Right lobe of liver (tissue), 6 donors: ENCODE data around the gene CYYR1. TPM values are rescaled to one million over a fixed set of nuclear protein-coding genes. Genes with fewer than 3 reads are reported as not detected.

Source experiments
- ATAC-seq, 4 donors: fragments of 200-7000 bp; cut with Tn5 transposase; one replicate each; pipeline ENCODE4 v1.9.1; 2020; ENCODE audit warnings: mild to moderate bottlenecking in 4 of 4, moderate library complexity in 4 of 4
- DNase-seq, 3 donors: peaks; one replicate each; pipeline ENCODE4 v3.0.0-alpha.2; 2020
- H3K27ac ChIP-seq, 3 donors: fragments of 200-600 bp; one replicate each; pipeline ENCODE4 v1.8.0; 2022
- H3K27me3 ChIP-seq, 2 donors: fragments of 200-600 bp; one replicate each; pipeline ENCODE4 v1.8.0; 2022
- H3K36me3 ChIP-seq, 4 donors: fragments of 200-600 bp; sonication (generic) in 1 of 4; one replicate each; pipeline versions ENCODE4 v1.5.1 to v1.8.0; 2017 to 2022; ENCODE audit warnings: control low read depth in 1 of 4
- H3K4me1 ChIP-seq, 4 donors: fragments of 200-600 bp; sonication (generic) in 1 of 4; one replicate each; pipeline versions ENCODE4 v1.5.1 to v1.8.0; 2017 to 2022; ENCODE audit warnings: control low read depth in 1 of 4
- H3K4me3 ChIP-seq, 3 donors: fragments of 200-600 bp; one replicate each; pipeline ENCODE4 v1.8.0; 2022
- H3K9me3 ChIP-seq, 4 donors: fragments of 200-600 bp; sonication (generic) in 1 of 4; one replicate each; pipeline versions ENCODE4 v1.5.1 to v1.8.0; 2017 to 2022; ENCODE audit warnings: control low read depth in 1 of 4
- POLR2A ChIP-seq: fragments of 450-650 bp; IDR thresholded peaks from one replicate; pipeline ENCODE4 v1.6.1; 2017; ENCODE audit warnings: antibody characterized with exemption, mild to moderate bottlenecking
- WGBS: methylation state at CpG from one replicate; pipeline ENCODE4 v1.1.6; 2018; ENCODE audit warnings: low coverage, low lambda C conversion rate; ENCODE audit not compliant: insufficient coverage; ENCODE audit errors: missing lambda C conversion rate; 5-methylcytosine and 5-hydroxymethylcytosine counted together
- intact Hi-C, 2 donors: fragments of 100-400 bp; cut with DNase I; formaldehyde crosslinking; loops; one replicate each; pipeline versions ENCODE4 v1.11.2 to v1.14.1; 2022
- total RNA-seq, 6 experiments: library from RNA; depleted of rRNA in 2 of 6; stranded (reverse); fragments of >200 nt in 2 of 6; fragmentation: NEBNext Ultra II Directional in 3 of 6; extraction: Animal tissue kit (Norgen Biotek cat#: 25700) in 3 of 6; gene quantifications; one replicate each; pipeline versions ENCODE4 v1.1.0 to v1.2.4, GENCODE V29; 2016 to 2023
- TF ChIP-seq, protein P1 (sequence below), 4 donors: fragments of 200-600 bp in 3 of 4; fragments of 450-650 bp in 1 of 4; IDR thresholded peaks; one replicate each; pipeline versions ENCODE4 v1.5.1 to v1.8.0; 2016 to 2022; ENCODE audit warnings: antibody characterized with exemption in 4 of 4, mild to moderate bottlenecking in 2 of 4
- donor health status: DM: no; HTN: yes; CAD: no.
- donor health status: DM: no; HTN: no; CAD: no.
- donor health status: DM: no; HTN: no; CAD: no.
- donor health status: DM: no; HTN: yes; CAD: no.
- donor health status: DM: no; HTN: yes; CAD: no.

CYYR1 gene
- total RNA-seq, 6 experiments from 2014 or later: 1.4 to 3.3 (median 2.0) TPM

GRCh38 chr21:26495283-26495849 is 77.7 kb downstream of the CYYR1 start:
- Histone ChIP-seq H3K27ac (no peak overlapping the region), H3K4me3 (no peak overlapping the region), H3K9me3 (no peaks in the 10 kb centered on the region), H3K4me1 (no peaks in the 10 kb centered on the region), H3K36me3 (no peaks in the 10 kb centered on the region), H3K27me3 (no peaks in the 10 kb centered on the region)
- DNase-seq: no peak
- intact Hi-C loops: no loop called here
- no peak for ATAC-seq
- TF ChIP-seq, protein P1, sequence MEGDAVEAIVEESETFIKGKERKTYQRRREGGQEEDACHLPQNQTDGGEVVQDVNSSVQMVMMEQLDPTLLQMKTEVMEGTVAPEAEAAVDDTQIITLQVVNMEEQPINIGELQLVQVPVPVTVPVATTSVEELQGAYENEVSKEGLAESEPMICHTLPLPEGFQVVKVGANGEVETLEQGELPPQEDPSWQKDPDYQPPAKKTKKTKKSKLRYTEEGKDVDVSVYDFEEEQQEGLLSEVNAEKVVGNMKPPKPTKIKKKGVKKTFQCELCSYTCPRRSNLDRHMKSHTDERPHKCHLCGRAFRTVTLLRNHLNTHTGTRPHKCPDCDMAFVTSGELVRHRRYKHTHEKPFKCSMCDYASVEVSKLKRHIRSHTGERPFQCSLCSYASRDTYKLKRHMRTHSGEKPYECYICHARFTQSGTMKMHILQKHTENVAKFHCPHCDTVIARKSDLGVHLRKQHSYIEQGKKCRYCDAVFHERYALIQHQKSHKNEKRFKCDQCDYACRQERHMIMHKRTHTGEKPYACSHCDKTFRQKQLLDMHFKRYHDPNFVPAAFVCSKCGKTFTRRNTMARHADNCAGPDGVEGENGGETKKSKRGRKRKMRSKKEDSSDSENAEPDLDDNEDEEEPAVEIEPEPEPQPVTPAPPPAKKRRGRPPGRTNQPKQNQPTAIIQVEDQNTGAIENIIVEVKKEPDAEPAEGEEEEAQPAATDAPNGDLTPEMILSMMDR (IDR thresholded peaks at IDR 0.05): no peak
- no peak for TF ChIP-seq POLR2A
- 53% methylated on average over 9 of the region's 10 CpGs for WGBS

GRCh38 chr21:26491663-26492062 is 81.4 kb downstream of the CYYR1 start:
- ATAC-seq (no peak), DNase-seq (no peak)
- H3K27ac ChIP-seq: no peak overlapping the region
- WGBS: 70% methylated on average over 2 of the region's 3 CpGs
- TF ChIP-seq, protein P1 (IDR thresholded peaks at IDR 0.05): no peak
- no peak for TF ChIP-seq POLR2A
- H3K27me3 ChIP-seq: peaks cover 0 to 2% of the 10 kb centered on the region in 2 donors
- intact Hi-C loops: no loop called here
- no peaks in the 10 kb centered on the region for H3K9me3 ChIP-seq
- H3K4me3 ChIP-seq: no peak overlapping the region
- no peaks in the 10 kb centered on the region for H3K36me3 ChIP-seq
- no peaks in the 10 kb centered on the region for H3K4me1 ChIP-seq

DNA sequence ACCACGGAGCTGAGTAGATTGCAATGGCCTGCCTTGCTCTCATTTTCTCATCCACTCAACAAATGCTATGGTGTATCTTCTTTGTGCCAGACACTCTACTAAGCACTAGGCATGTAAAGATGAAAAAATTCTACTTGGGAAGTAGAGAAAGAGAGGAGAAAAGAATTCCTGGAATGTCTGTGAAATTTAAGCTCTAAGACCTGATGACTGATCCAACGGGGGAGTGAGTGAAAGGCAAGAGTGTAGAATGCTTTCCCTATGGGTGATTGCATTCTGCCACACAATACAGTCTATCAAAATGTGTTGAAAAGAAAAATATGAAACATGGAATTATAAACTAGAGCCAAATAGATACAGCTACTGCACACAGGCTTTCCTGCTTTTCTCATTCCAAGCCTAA is 82.3 kb downstream of the CYYR1 start:
- no peak overlapping the region for H3K4me3 ChIP-seq
- no peak for ATAC-seq
- DNase-seq: no peak
- H3K36me3 ChIP-seq: no peaks in the 10 kb centered on the region
- intact Hi-C loops: no loop called here
- WGBS: 22% methylated on average over 2 of the region's 2 CpGs
- peaks cover 0 to 2% of the 10 kb centered on the region in 2 donors for H3K27me3 ChIP-seq
- H3K4me1 ChIP-seq: no peaks in the 10 kb centered on the region
- TF ChIP-seq, protein P1 (IDR thresholded peaks at IDR 0.05): no peak
- TF ChIP-seq POLR2A: no peak
- no peaks in the 10 kb centered on the region for H3K9me3 ChIP-seq
- H3K27ac ChIP-seq: no peak overlapping the region

DNA sequence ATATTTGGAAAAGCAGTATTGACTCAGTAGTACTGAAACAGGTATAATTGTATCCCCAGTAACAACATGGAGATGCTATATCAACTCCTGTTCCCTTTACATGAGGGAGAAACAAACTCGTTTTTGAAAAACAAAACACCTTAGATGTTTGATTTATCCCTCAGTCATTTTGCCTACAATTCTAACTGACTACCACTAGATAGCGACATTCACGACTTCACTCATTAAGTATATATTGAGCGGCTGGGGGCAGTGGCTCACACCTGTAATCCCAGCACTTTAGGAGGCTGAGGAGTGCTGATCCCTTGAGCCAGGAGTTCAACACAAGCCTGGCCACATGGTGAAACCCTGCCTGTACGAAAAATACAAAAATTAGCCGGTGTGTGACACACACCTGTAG is 83.3 kb downstream of the CYYR1 start:
- no peaks in the 10 kb centered on the region for H3K4me1 ChIP-seq
- no peak overlapping the region for H3K4me3 ChIP-seq
- ATAC-seq (no peak), DNase-seq (no peak)
- 52% methylated on average over 3 of the region's 6 CpGs for WGBS
- no peaks in the 10 kb centered on the region for H3K9me3 ChIP-seq
- H3K27me3 ChIP-seq: peaks cover 0 to 2% of the 10 kb centered on the region in 2 donors
- H3K27ac ChIP-seq: no peak overlapping the region
- TF ChIP-seq, protein P1 (IDR thresholded peaks at IDR 0.05): no peak
- no peak for TF ChIP-seq POLR2A
- H3K36me3 ChIP-seq: no peaks in the 10 kb centered on the region
- intact Hi-C loops: no loop called here
